ENCODE results near the gene ODC1.

DNA sequence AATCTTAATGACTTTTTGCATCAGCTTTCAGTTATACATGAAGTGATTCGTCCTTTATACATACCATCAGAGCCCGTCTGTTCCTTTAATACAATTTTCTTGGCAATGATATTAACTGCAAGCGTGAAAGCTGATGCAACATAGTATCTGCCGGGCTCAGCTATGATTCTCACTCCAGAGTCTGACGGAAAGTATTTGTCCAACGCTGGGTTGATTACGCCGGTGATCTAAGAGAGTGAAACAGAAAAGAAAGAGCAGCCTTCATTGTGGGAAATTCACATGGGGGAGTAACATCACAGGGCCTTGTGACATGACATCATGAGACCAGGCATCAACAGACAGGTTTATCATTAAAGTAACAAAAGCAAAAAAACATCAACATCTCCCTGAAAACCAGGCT is 6.2 kb downstream of the ODC1 start:
- TF ChIP-seq, protein P1, sequence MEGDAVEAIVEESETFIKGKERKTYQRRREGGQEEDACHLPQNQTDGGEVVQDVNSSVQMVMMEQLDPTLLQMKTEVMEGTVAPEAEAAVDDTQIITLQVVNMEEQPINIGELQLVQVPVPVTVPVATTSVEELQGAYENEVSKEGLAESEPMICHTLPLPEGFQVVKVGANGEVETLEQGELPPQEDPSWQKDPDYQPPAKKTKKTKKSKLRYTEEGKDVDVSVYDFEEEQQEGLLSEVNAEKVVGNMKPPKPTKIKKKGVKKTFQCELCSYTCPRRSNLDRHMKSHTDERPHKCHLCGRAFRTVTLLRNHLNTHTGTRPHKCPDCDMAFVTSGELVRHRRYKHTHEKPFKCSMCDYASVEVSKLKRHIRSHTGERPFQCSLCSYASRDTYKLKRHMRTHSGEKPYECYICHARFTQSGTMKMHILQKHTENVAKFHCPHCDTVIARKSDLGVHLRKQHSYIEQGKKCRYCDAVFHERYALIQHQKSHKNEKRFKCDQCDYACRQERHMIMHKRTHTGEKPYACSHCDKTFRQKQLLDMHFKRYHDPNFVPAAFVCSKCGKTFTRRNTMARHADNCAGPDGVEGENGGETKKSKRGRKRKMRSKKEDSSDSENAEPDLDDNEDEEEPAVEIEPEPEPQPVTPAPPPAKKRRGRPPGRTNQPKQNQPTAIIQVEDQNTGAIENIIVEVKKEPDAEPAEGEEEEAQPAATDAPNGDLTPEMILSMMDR (IDR thresholded peaks at IDR 0.05 in 2 of 3, conservative IDR thresholded peaks at IDR 0.05 in 1 of 3; ENCODE audit: borderline replicate concordance in 1 of 3, insufficient read depth in 1 of 3, low read depth in 2 of 3, low read length in 2 of 3): no peak
- TF ChIP-seq EZH2 (IDR thresholded peaks at IDR 0.05): no peak
- TF ChIP-seq JUND (IDR thresholded peaks at IDR 0.05): no peak
- TF ChIP-seq EZH2phosphoT487 (IDR thresholded peaks at IDR 0.05; ENCODE audit: borderline replicate concordance): no peak
- no peak for TF ChIP-seq ZFX (IDR thresholded peaks at IDR 0.05)
- TF ChIP-seq, protein P2, sequence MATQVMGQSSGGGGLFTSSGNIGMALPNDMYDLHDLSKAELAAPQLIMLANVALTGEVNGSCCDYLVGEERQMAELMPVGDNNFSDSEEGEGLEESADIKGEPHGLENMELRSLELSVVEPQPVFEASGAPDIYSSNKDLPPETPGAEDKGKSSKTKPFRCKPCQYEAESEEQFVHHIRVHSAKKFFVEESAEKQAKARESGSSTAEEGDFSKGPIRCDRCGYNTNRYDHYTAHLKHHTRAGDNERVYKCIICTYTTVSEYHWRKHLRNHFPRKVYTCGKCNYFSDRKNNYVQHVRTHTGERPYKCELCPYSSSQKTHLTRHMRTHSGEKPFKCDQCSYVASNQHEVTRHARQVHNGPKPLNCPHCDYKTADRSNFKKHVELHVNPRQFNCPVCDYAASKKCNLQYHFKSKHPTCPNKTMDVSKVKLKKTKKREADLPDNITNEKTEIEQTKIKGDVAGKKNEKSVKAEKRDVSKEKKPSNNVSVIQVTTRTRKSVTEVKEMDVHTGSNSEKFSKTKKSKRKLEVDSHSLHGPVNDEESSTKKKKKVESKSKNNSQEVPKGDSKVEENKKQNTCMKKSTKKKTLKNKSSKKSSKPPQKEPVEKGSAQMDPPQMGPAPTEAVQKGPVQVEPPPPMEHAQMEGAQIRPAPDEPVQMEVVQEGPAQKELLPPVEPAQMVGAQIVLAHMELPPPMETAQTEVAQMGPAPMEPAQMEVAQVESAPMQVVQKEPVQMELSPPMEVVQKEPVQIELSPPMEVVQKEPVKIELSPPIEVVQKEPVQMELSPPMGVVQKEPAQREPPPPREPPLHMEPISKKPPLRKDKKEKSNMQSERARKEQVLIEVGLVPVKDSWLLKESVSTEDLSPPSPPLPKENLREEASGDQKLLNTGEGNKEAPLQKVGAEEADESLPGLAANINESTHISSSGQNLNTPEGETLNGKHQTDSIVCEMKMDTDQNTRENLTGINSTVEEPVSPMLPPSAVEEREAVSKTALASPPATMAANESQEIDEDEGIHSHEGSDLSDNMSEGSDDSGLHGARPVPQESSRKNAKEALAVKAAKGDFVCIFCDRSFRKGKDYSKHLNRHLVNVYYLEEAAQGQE (IDR thresholded peaks at IDR 0.05; ENCODE audit: low read depth): no peak
- no peak for TF ChIP-seq POLR2A (IDR thresholded peaks at IDR 0.05; ENCODE audit: borderline replicate concordance, extremely low read depth, insufficient read depth, insufficient read length)
- no peak for TF ChIP-seq POLR2AphosphoS5 (IDR thresholded peaks at IDR 0.05; ENCODE audit: low read depth, low read length)
- TF ChIP-seq, protein P3, sequence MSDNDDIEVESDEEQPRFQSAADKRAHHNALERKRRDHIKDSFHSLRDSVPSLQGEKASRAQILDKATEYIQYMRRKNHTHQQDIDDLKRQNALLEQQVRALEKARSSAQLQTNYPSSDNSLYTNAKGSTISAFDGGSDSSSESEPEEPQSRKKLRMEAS (IDR thresholded peaks at IDR 0.05): no peak
- TF ChIP-seq RAD21 (IDR thresholded peaks at IDR 0.05; ENCODE audit: low read depth): no peak
